Measurements from ENCODE around the gene TTC7B.

The TTC7B gene

DNA sequence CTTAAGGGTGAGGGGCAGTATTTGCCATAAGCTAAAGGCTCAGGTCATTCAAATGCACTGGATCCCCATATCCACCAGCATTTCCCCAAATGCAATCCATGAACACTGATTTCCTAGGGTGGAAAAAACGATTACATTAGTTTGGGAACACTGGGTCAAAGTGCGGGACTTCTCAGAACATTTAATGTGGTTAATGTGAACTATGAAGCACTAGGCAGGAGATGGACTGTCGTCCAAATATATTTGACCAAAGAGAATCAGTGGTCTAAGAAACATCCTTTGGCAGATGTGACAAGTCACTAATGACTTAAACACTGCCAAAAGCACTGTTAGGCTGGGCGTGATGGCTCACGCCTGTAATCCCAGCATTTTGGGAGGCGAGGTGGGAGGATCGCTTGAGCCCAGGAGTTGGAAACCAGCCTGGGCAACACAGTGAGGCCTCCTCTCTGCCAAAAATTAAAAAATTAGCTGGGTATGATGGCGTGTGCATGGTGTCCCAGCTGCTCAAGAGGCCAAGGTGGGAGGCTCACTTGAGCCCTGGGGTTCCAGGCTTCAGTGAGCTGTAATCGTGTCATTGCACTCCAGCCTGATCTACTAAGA is 214.0 kb downstream of the TTC7B start:
- no peak overlapping the region for H3K27ac ChIP-seq
- no peak for DNase-seq (ENCODE audit: low spot score)
- ChIA-PET CTCF (no interaction called here), POLR2A (ENCODE audit: low non-redundant PET) (no interaction called here)
- TF ChIP-seq, protein P1, sequence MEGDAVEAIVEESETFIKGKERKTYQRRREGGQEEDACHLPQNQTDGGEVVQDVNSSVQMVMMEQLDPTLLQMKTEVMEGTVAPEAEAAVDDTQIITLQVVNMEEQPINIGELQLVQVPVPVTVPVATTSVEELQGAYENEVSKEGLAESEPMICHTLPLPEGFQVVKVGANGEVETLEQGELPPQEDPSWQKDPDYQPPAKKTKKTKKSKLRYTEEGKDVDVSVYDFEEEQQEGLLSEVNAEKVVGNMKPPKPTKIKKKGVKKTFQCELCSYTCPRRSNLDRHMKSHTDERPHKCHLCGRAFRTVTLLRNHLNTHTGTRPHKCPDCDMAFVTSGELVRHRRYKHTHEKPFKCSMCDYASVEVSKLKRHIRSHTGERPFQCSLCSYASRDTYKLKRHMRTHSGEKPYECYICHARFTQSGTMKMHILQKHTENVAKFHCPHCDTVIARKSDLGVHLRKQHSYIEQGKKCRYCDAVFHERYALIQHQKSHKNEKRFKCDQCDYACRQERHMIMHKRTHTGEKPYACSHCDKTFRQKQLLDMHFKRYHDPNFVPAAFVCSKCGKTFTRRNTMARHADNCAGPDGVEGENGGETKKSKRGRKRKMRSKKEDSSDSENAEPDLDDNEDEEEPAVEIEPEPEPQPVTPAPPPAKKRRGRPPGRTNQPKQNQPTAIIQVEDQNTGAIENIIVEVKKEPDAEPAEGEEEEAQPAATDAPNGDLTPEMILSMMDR (conservative IDR thresholded peaks at IDR 0.05; ENCODE audit: low read depth), result no peak

GRCh38 chr14:90601563-90601962 is 214.7 kb downstream of the TTC7B start:
- ChIA-PET CTCF (interaction anchor here (3.1 kb wide), 1 partner anchor 202 kb away, joined by 10 read pairs; no protein-coding TSS in a partner anchor), POLR2A (ENCODE audit: low non-redundant PET) (no interaction called here)
- no peak for DNase-seq (ENCODE audit: low spot score)
- TF ChIP-seq, protein P1 (conservative IDR thresholded peaks at IDR 0.05; ENCODE audit: low read depth), result no peak
- no peak overlapping the region for H3K27ac ChIP-seq

DNA sequence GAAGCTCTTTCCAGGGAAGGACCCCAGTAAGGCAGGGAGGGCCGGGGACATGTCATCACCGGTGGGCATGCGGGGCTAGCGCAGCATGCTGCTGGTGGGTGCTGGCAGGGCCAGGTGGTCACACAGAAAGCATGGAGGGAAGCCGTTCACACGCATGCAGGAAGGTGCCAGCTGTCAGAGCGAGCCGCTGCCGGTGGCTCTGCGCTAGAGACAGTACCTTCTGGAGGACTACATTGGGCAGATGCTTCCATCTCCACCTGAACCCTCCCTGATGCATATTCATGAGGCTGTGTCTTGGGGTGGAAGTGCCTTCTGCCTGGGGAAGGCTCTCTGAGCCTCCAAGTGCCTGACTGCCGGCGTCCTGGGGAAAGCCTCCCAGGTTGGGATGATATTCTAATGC is 215.6 kb downstream of the TTC7B start:
- H3K27ac ChIP-seq, result no peak overlapping the region
- DNase-seq (ENCODE audit: low spot score), result no peak
- TF ChIP-seq, protein P1 (conservative IDR thresholded peaks at IDR 0.05; ENCODE audit: low read depth), result no peak
- ChIA-PET POLR2A (ENCODE audit: low non-redundant PET) (no interaction called here), CTCF (interaction anchor here (3.1 kb wide), 1 partner anchor 201 kb away, joined by 10 read pairs; no protein-coding TSS in a partner anchor)

DNA sequence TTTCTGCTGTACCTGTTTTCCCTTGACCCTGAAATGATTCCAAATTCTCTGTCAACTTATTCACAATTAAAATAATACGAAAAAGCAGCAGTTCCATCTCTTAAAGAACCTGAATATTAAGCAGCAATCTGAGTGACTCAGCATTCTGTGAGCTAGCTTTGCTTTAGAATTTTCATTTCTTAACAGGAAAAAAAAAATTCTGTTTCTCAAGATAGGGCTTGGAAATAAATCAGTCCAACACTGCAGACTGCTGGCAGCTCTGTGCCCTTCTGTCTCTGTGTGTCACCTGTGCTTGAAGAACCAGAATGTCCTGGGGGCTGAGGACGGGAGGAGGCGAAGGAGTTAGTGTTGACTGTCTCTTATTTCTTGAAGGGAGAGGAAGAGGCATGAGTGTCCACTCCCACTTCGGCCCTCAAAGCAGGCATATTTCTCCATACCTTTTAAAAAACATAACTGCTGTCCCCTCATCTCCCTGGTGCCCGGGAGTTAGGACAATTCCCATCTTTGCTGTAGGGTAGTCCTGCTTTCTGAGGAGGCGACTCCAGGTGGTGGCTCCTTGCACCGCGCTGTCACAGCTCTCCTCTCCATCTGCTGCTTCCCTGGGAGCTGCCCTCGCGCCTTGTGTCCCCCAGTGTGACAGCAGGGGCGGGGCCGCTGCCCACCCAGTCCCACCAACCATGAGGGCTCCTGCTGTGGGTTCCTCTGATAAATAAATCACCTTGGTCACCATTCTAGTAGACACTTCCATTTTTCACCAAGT is 216.3 kb downstream of the TTC7B start:
- ChIA-PET POLR2A (ENCODE audit: low non-redundant PET) (no interaction called here), CTCF (interaction anchor here (0.5 to 3.1 kb wide), 8 partner anchors 63 to 1872 kb away, joined by 3 to 10 read pairs (median 4); no protein-coding TSS in a partner anchor)
- H3K27ac ChIP-seq, result no peak overlapping the region
- no peak for DNase-seq (ENCODE audit: low spot score)
- TF ChIP-seq, protein P1 (conservative IDR thresholded peaks at IDR 0.05; ENCODE audit: low read depth), result no peak

DNA sequence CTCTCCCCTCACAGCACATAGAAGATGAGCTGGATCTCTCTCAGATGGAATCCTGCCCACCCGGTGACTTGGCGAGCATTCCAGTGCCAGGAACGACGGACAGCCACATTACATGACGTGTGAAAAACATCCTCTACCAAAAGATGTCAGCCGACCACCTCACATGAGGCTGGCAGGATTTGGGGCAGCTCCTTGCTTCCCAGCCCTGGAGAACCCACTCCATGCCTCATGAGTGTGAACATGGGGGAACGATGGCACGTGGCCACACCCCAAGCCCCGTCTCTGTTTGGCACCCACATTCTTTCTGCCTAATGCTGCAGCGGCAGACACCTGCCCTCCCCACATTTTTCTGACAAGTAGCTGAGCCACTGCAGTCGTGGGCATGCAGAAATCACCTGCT is 216.9 kb downstream of the TTC7B start:
- POLR2A ChIA-PET (ENCODE audit: low non-redundant PET), result no interaction called here
- H3K27ac ChIP-seq, result no peak overlapping the region
- TF ChIP-seq, protein P1 (conservative IDR thresholded peaks at IDR 0.05; ENCODE audit: low read depth), result no peak
- no peak for DNase-seq (ENCODE audit: low spot score)
- CTCF ChIA-PET, result interaction anchor here (0.5 to 3.1 kb wide), 8 partner anchors 64 to 1873 kb away, joined by 3 to 10 read pairs (median 4); no protein-coding TSS in a partner anchor

DNA sequence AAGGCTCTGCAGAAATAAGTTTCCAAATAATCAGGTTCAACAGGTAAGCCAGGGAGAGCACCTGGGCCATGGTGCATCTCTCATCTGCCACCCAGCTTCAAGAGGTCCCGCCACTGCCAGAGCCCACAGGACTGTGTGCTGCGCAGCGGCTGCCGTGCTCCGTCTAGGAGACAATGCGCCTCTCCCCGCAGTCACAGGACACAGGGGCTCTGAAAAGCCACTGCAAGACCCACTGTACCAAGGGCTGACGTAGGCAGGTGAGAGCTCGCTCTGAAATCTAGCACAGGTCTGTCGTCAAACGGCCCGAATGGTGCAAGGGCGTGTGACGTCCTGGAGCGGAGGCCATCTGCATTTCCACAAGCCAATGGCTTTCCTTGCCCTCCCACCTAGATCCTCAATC is 218.3 kb downstream of the TTC7B start:
- ChIA-PET POLR2A (ENCODE audit: low non-redundant PET) (no interaction called here), CTCF (no interaction called here)
- no peak for DNase-seq (ENCODE audit: low spot score)
- H3K27ac ChIP-seq, result no peak overlapping the region
- TF ChIP-seq, protein P1 (conservative IDR thresholded peaks at IDR 0.05; ENCODE audit: low read depth), result no peak

Data from RWPE1 (cell line).